Stomach (tissue), 9 donors: ENCODE data around the gene TTC39B. TPM values are rescaled to one million over a fixed set of nuclear protein-coding genes. Genes with fewer than 3 reads are reported as not detected.
A peak's percentile ranks its signal among the peaks of the same experiment; 100 is the strongest.

Experiments
- DNase-seq, 2 donors: peaks; one replicate each; pipeline versions ENCODE4 v3.0.0 to v3.0.0-alpha.2; 2013 to 2019
- H3K27ac ChIP-seq, 5 donors: fragments of 200-600 bp in 4 of 5; sonication (generic) in 4 of 5; one replicate each; pipeline ENCODE4 v1.5.1; 2013 to 2019; ENCODE audit warnings: mild to moderate bottlenecking in 1 of 5, moderate library complexity in 1 of 5
- H3K27me3 ChIP-seq, 3 donors: fragments of 200-600 bp; sonication (generic); one replicate each; pipeline ENCODE4 v1.5.1; 2017 to 2019; ENCODE audit warnings: mixed run types in 1 of 3
- H3K36me3 ChIP-seq, 4 donors: fragments of 200-600 bp; sonication (generic); 1 replicate in 3 of 4; 2 replicates in 1 of 4; pipeline ENCODE4 v1.5.1; 2016 to 2019
- H3K4me1 ChIP-seq, 4 donors: fragments of 200-600 bp; sonication (generic); one replicate each; pipeline ENCODE4 v1.5.1; 2016 to 2019
- H3K4me3 ChIP-seq, 4 donors: fragments of 200-600 bp; sonication (generic) in 3 of 4; one replicate each; pipeline ENCODE4 v1.5.1; 2016 to 2019; ENCODE audit warnings: mild to moderate bottlenecking in 1 of 4
- H3K9me3 ChIP-seq, 4 donors: fragments of 200-600 bp; sonication (generic); one replicate each; pipeline ENCODE4 v1.5.1; 2016 to 2019
- CTCF ChIP-seq, 7 experiments: fragments of 450-650 bp in 4 of 7; fragments of 200-600 bp in 3 of 7; sonication (generic) in 3 of 7; IDR thresholded peaks; one replicate each; pipeline ENCODE4 v1.5.1; 2016 to 2019; ENCODE audit warnings: antibody characterized with exemption in 7 of 7, control low read depth in 2 of 7, mild to moderate bottlenecking in 1 of 7
- EP300 ChIP-seq: sonication (generic); formaldehyde crosslinking; IDR thresholded peaks from one replicate; pipeline ENCODE4 v1.6.1; 2017; ENCODE audit warnings: antibody characterized with exemption
- POLR2A ChIP-seq, 4 donors: fragments of 450-650 bp; IDR thresholded peaks; one replicate each; pipeline ENCODE4 v1.6.1; 2016; ENCODE audit warnings: antibody characterized with exemption in 4 of 4, control low read depth in 2 of 4, mild to moderate bottlenecking in 1 of 4, moderate library complexity in 1 of 4
- POLR2AphosphoS5 ChIP-seq, 3 donors: sonication (generic); formaldehyde crosslinking; IDR thresholded peaks; one replicate each; pipeline ENCODE4 v1.6.1; 2016; ENCODE audit warnings: antibody characterized with exemption in 3 of 3
- WGBS, 5 donors: extraction: QIAGEN DNeasy Blood & Tissue Kit in 3 of 5; methylation state at CpG; one replicate each; pipeline versions ENCODE4 v1.1.5 to v1.1.7; 2013 to 2018; 5-methylcytosine and 5-hydroxymethylcytosine counted together
- intact Hi-C: fragments of 100-400 bp; cut with DNase I; formaldehyde crosslinking; loops from one replicate; pipeline ENCODE4 v1.15.1; 2023; ENCODE audit warnings: low total_unique reads
- polyA plus RNA-seq, 3 donors: library from polyadenylated mRNA; stranded (reverse); fragments of 200-250 nt; gene quantifications; one replicate each; pipeline ENCODE4 v1.2.3, GENCODE V29; 2013
- total RNA-seq, 5 donors: library from RNA; depleted of rRNA; stranded (reverse); fragments of >200 nt; gene quantifications; one replicate each; pipeline versions ENCODE4 v1.1.0 to v1.2.3, GENCODE V29; 2014 to 2016
- donor health status: healthy with polysubstance abuse.
- donor health status: Bipolar disorder and iron deficiency.
- donor health status: healthy.

The TTC39B gene
- total and polyA plus RNA-seq, 8 donors, result 2.0 to 35.4 (median 6.6) TPM

DNA sequence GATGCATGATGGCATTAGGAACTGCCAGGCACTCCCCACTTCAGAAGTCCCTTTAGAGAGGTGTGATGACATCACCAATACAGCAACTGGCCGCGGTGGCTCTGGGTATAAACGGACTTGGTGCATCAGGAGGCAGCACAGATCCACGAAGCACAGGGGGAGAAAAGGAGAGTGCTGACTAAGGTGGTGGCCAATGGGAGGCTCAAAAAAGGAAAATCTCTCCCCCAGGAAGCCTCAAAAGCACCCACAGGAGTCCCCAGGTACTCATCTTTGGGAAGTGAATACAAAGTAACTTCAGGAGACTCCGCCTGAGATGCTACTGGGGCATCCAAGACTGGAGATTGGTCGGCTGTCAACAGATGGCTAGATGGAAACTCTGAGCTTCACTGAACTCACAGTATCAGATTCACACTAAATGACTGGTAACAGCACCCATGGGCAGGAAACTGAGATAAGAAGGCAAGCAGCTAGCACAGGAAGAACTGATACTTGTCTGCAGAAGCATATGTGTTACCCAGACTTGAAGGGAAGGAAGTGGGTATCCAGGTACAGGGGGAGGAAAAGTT is 7.6 kb downstream of the TTC39B start:
- WGBS, 5 donors, result 70 to 86% (median 77%) methylated on average over 6 of the region's 6 CpGs
- Histone ChIP-seq H3K27ac (peak overlapping the region; percentile 2 to 67 (median 50)), H3K27me3 (no peaks in the 10 kb centered on the region)

DNA sequence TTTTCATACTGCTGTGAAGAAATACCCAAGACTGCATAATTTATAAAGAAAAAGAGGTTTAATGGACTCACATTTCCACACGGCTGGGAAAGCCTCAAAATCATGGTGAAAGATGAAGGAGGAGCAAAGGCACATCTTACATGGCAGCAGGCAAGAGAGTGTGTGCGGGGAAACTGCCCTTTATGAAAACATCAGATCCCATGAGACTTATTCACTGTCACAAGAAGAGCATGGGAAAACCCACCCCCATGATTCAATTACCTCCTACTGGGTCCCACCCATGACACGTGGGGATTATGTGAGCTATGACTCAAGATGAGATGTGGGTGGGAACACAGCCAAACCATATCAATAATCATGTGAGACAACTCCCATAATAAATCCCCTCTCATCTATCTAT is 8.7 kb downstream of the TTC39B start:
- H3K9me3 ChIP-seq, result no peaks in the 10 kb centered on the region
- TF ChIP-seq CTCF (IDR thresholded peaks at IDR 0.05) (no peak), POLR2A (IDR thresholded peaks at IDR 0.05) (no peak), POLR2AphosphoS5 (IDR thresholded peaks at IDR 0.05) (no peak), EP300 (no peak)
- DNase-seq, result no peak
- H3K36me3 ChIP-seq, result peaks cover 0 to 6% (median 1%) of the 10 kb centered on the region in 4 donors
- WGBS, 5 donors, result 83 to 93% (median 85%) methylated on average over 3 of the region's 3 CpGs
- peaks cover 27 to 46% (median 39%) of the 10 kb centered on the region in 4 donors for H3K4me1 ChIP-seq
- no peaks in the 10 kb centered on the region for H3K27me3 ChIP-seq
- peak overlapping the region in 2 of 5 donors; percentile 7 to 50 for H3K27ac ChIP-seq
- H3K4me3 ChIP-seq, result no peak overlapping the region
- intact Hi-C loops, result no loop called here

More for the DNA sequence above, 7.6 kb downstream of the TTC39B start:
- intact Hi-C loops, result no loop called here
- DNase-seq, result no peak
- Histone ChIP-seq H3K4me3 (no peak overlapping the region), H3K9me3 (no peaks in the 10 kb centered on the region), H3K36me3 (peaks cover 0 to 6% (median 1%) of the 10 kb centered on the region in 4 donors), H3K4me1 (peaks cover 25 to 39% (median 29%) of the 10 kb centered on the region in 4 donors)
- TF ChIP-seq EP300, result no peak
- no peak for TF ChIP-seq POLR2AphosphoS5 (IDR thresholded peaks at IDR 0.05)
- TF ChIP-seq CTCF (IDR thresholded peaks at IDR 0.05), result no peak
- TF ChIP-seq POLR2A (IDR thresholded peaks at IDR 0.05), result no peak

- Histone ChIP-seq H3K9me3 (no peaks in the 10 kb centered on the region), H3K27me3 (no peaks in the 10 kb centered on the region), H3K36me3 (peaks cover 0 to 6% (median 0%) of the 10 kb centered on the region in 4 donors), H3K4me3 (peak overlapping the region; percentile 33 to 41 (median 39)), H3K27ac (peak overlapping the region; percentile 84 to 89 (median 86)), H3K4me1 (peaks cover 27 to 54% (median 43%) of the 10 kb centered on the region in 4 donors)
- intact Hi-C loops, result no loop called here
- DNase-seq, result peak in 1 of 2 donors; percentile 61
- TF ChIP-seq POLR2AphosphoS5 (IDR thresholded peaks at IDR 0.05), result peak in 1 of 3 donors; percentile 37
- TF ChIP-seq CTCF (IDR thresholded peaks at IDR 0.05), result no peak
- 3 to 5% (median 4%) methylated on average over 4 of the region's 4 CpGs for WGBS, 5 donors
Observed at GRCh38 chr9:15295761-15296405, 11.1 kb downstream of the TTC39B start.

- Histone ChIP-seq H3K27ac (peak overlapping the region; percentile 74 to 89 (median 85)), H3K9me3 (no peaks in the 10 kb centered on the region), H3K27me3 (no peaks in the 10 kb centered on the region), H3K4me3 (no peak overlapping the region), H3K4me1 (peaks cover 27 to 49% (median 42%) of the 10 kb centered on the region in 4 donors), H3K36me3 (peaks cover 0 to 6% (median 0%) of the 10 kb centered on the region in 4 donors)
- TF ChIP-seq POLR2AphosphoS5 (IDR thresholded peaks at IDR 0.05), result no peak
- TF ChIP-seq CTCF (IDR thresholded peaks at IDR 0.05), result no peak
- no peak for TF ChIP-seq EP300
- no peak for TF ChIP-seq POLR2A (IDR thresholded peaks at IDR 0.05)
- no peak for DNase-seq
- intact Hi-C loops, result no loop called here
- WGBS, 5 donors, result 73 to 87% (median 81%) methylated on average over 4 of the region's 4 CpGs
Observed at GRCh38 chr9:15294604-15295003, 12.4 kb downstream of the TTC39B start.
